ENCODE measurements around the gene NUP62.
"Not testable (repeated sequence)": the region's sequence is repeated elsewhere in the genome, so short reads cannot be mapped to it uniquely, and the experiment has no call there.

NUP62 gene

GRCh38 chr19:49975051-49975450 lies 45.7 kb upstream of the NUP62 start:
- TF ChIP-seq CTCF (IDR thresholded peaks at IDR 0.05): no peak
- H3K36me3 ChIP-seq (ENCODE audit: control insufficient read depth, insufficient read depth, low read length): no peaks in the 10 kb centered on the region

GRCh38 chr19:49973987-49974386 lies 44.7 kb upstream of the NUP62 start:
- Histone ChIP-seq H3K4me3 (ENCODE audit: low read depth, low read length) (no peak overlapping the region), H3K27ac (no peak overlapping the region), H3K79me2 (no peaks in the 10 kb centered on the region), H2AFZ (no peak overlapping the region), H3K4me2 (ENCODE audit: low read length) (no peak overlapping the region), H3K4me1 (peaks cover 7% of the 10 kb centered on the region), H3K9ac (no peak overlapping the region), H3K36me3 (ENCODE audit: control insufficient read depth, insufficient read depth, low read length) (no peaks in the 10 kb centered on the region), H3K27me3 (ENCODE audit: control insufficient read depth, insufficient read depth, low read length) (no peaks in the 10 kb centered on the region), H3K9me3 (ENCODE audit: control insufficient read depth, low read length) (no peaks in the 10 kb centered on the region)
- no peak for TF ChIP-seq CTCF (IDR thresholded peaks at IDR 0.05)

More at GRCh38 chr19:49975051-49975450, 45.7 kb upstream of the NUP62 start:
- Histone ChIP-seq H3K4me1 (peaks cover 7% of the 10 kb centered on the region), H2AFZ (no peak overlapping the region), H3K4me3 (ENCODE audit: low read depth, low read length) (no peak overlapping the region), H3K27ac (no peak overlapping the region), H3K4me2 (ENCODE audit: low read length) (no peak overlapping the region), H3K9ac (no peak overlapping the region), H3K27me3 (ENCODE audit: control insufficient read depth, insufficient read depth, low read length) (no peaks in the 10 kb centered on the region), H3K9me3 (ENCODE audit: control insufficient read depth, low read length) (no peaks in the 10 kb centered on the region), H3K79me2 (no peaks in the 10 kb centered on the region)

- H3K9me3 ChIP-seq (ENCODE audit: control insufficient read depth, low read length): no peaks in the 10 kb centered on the region
- no peak overlapping the region for H3K27ac ChIP-seq
- no peaks in the 10 kb centered on the region for H3K27me3 ChIP-seq (ENCODE audit: control insufficient read depth, insufficient read depth, low read length)
- H3K4me3 ChIP-seq (ENCODE audit: low read depth, low read length): no peak overlapping the region
- no peaks in the 10 kb centered on the region for H3K36me3 ChIP-seq (ENCODE audit: control insufficient read depth, insufficient read depth, low read length)
- no peak overlapping the region for H3K9ac ChIP-seq
- H3K4me1 ChIP-seq: peaks cover 7% of the 10 kb centered on the region
- H2AFZ ChIP-seq: no peak overlapping the region
- TF ChIP-seq CTCF (IDR thresholded peaks at IDR 0.05): no peak
- no peak overlapping the region for H3K4me2 ChIP-seq (ENCODE audit: low read length)
- H3K79me2 ChIP-seq: no peaks in the 10 kb centered on the region
Measured at GRCh38 chr19:49972841-49973240, 43.5 kb upstream of the NUP62 start.

- Histone ChIP-seq H3K9me3 (ENCODE audit: control insufficient read depth, low read length) (no peaks in the 10 kb centered on the region), H3K27me3 (ENCODE audit: control insufficient read depth, insufficient read depth, low read length) (no peaks in the 10 kb centered on the region), H2AFZ (peak overlapping the region; percentile 74), H3K27ac (no peak overlapping the region), H3K36me3 (ENCODE audit: control insufficient read depth, insufficient read depth, low read length) (no peaks in the 10 kb centered on the region), H3K4me3 (ENCODE audit: low read depth, low read length) (no peak overlapping the region), H3K9ac (no peak overlapping the region), H3K4me2 (ENCODE audit: low read length) (no peak overlapping the region), H3K4me1 (peaks cover 7% of the 10 kb centered on the region), H3K79me2 (no peaks in the 10 kb centered on the region)
- no peak for TF ChIP-seq CTCF (IDR thresholded peaks at IDR 0.05)
Measured at GRCh38 chr19:49971991-49972411, 42.7 kb upstream of the NUP62 start.

GRCh38 chr19:49969355-49969754 lies 40.1 kb upstream of the NUP62 start:
- H3K9me3 ChIP-seq (ENCODE audit: control insufficient read depth, low read length); H2AFZ ChIP-seq; H3K4me1 ChIP-seq; H3K4me2 ChIP-seq (ENCODE audit: low read length); H3K36me3 ChIP-seq (ENCODE audit: control insufficient read depth, insufficient read depth, low read length); H3K4me3 ChIP-seq (ENCODE audit: low read depth, low read length); H3K27me3 ChIP-seq (ENCODE audit: control insufficient read depth, insufficient read depth, low read length); H3K9ac ChIP-seq; H3K27ac ChIP-seq; H3K79me2 ChIP-seq: not testable (repeated sequence)

Measured in parathyroid adenoma (tissue), 2 donors.